Measurements from ENCODE around the gene SGMS2. TPM values are rescaled to one million over a fixed set of nuclear protein-coding genes. Genes with fewer than 3 reads are reported as not detected.

The SGMS2 gene
- polyA plus RNA-seq (2013, experiment 1 of 2): 12.5 TPM
- 12.4 TPM for polyA plus RNA-seq (2013, experiment 2 of 2)

- under 1% methylated on average over 64 of the region's 65 CpGs for WGBS
- H2AK5ac ChIP-seq (ENCODE audit: low read length, severe bottlenecking): no peak within 1 kb of the TSS
- no peaks in the 10 kb centered on the region for H3K36me3 ChIP-seq (ENCODE audit: control insufficient read depth in 1 of 2, insufficient read depth in 2 of 2, low read depth in 1 of 2, low read length in 2 of 2)
- H3K4me2 ChIP-seq (ENCODE audit: low read length, poor library complexity, severe bottlenecking): peak within 1 kb of the TSS; percentile 68
- peak within 1 kb of the TSS in 1 of 2 experiments; percentile 80 for H2BK12ac ChIP-seq (ENCODE audit: low read length in 2 of 2)
- H3K4me3 ChIP-seq (ENCODE audit: insufficient read depth in 1 of 2, low read depth in 1 of 2, low read length in 2 of 2): peak within 1 kb of the TSS; percentile 76 to 93
- H4K91ac ChIP-seq (ENCODE audit: low read length): peak within 1 kb of the TSS; percentile 73
- H3K27me3 ChIP-seq (ENCODE audit: control insufficient read depth in 1 of 2, insufficient read depth in 1 of 2, low read length in 2 of 2): no peaks in the 10 kb centered on the region
- H3K18ac ChIP-seq (ENCODE audit: low read depth in 1 of 2, low read length in 2 of 2): peak within 1 kb of the TSS; percentile 71
- peak within 1 kb of the TSS; percentile 49 to 53 for H3K4ac ChIP-seq (ENCODE audit: low read depth in 1 of 2, low read length in 2 of 2)
- peak within 1 kb of the TSS; percentile 96 for H2BK15ac ChIP-seq (ENCODE audit: low read depth, poor library complexity, severe bottlenecking)
- H3K4me1 ChIP-seq (ENCODE audit: control insufficient read depth, insufficient read depth, low read depth, low read length): no peaks in the 10 kb centered on the region
- H3K9me3 ChIP-seq (ENCODE audit: control insufficient read depth, low read length): no peaks in the 10 kb centered on the region
- peaks cover 6% of the 10 kb centered on the region for H3K79me1 ChIP-seq (replicated peaks; ENCODE audit: low read length, poor library complexity, severe bottlenecking)
- H2BK5ac ChIP-seq (ENCODE audit: low read depth, low read length, poor library complexity, severe bottlenecking): peak within 1 kb of the TSS; percentile 54
- peak within 1 kb of the TSS; percentile 92 for H3K27ac ChIP-seq (ENCODE audit: low read length, poor library complexity, severe bottlenecking)
- H3K23ac ChIP-seq (ENCODE audit: low read length in 2 of 2): peak within 1 kb of the TSS in 1 of 2 experiments; percentile 63
- peak within 1 kb of the TSS; percentile 89 for H4K8ac ChIP-seq (ENCODE audit: low read length)
- no peak within 1 kb of the TSS for H3K14ac ChIP-seq (ENCODE audit: low read length in 2 of 2)
- peak; percentile 91 for DNase-seq
- H3K9ac ChIP-seq (ENCODE audit: low read length): peak within 1 kb of the TSS; percentile 97
- H2AFZ ChIP-seq (ENCODE audit: low read depth, low read length): peak within 1 kb of the TSS; percentile 84
- H2BK120ac ChIP-seq (ENCODE audit: low read depth, low read length): peak within 1 kb of the TSS; percentile 45
Observed at GRCh38 chr4:107824350-107825071, at the start of gene SGMS2. Gene SGMS2, plus strand, starts transcription at chr4:107824932. Its CDS starts 70,622 bp downstream, at chr4:107895554.

GRCh38 chr4:107777890-107778289 is 46.8 kb upstream of the SGMS2 start:
- H3K4me3 ChIP-seq (ENCODE audit: insufficient read depth in 1 of 2, low read depth in 1 of 2, low read length in 2 of 2): no peak overlapping the region
- no peaks in the 10 kb centered on the region for H3K4me1 ChIP-seq (ENCODE audit: control insufficient read depth, insufficient read depth, low read depth, low read length)
- H4K91ac ChIP-seq (ENCODE audit: low read length): no peak overlapping the region
- no peak overlapping the region for H3K18ac ChIP-seq (ENCODE audit: low read depth in 1 of 2, low read length in 2 of 2)
- DNase-seq: no peak
- H3K9ac ChIP-seq (ENCODE audit: low read length): no peak overlapping the region
- no peak overlapping the region for H2BK12ac ChIP-seq (ENCODE audit: low read length in 2 of 2)
- H3K14ac ChIP-seq (ENCODE audit: low read length in 2 of 2): no peak overlapping the region
- no peak overlapping the region for H2BK5ac ChIP-seq (ENCODE audit: low read depth, low read length, poor library complexity, severe bottlenecking)
- no peak overlapping the region for H3K23ac ChIP-seq (ENCODE audit: low read length in 2 of 2)
- H4K8ac ChIP-seq (ENCODE audit: low read length): no peak overlapping the region
- H3K79me1 ChIP-seq (replicated peaks; ENCODE audit: low read length, poor library complexity, severe bottlenecking): no peaks in the 10 kb centered on the region
- H2AFZ ChIP-seq (ENCODE audit: low read depth, low read length): no peak overlapping the region
- H2BK120ac ChIP-seq (ENCODE audit: low read depth, low read length): no peak overlapping the region
- no peaks in the 10 kb centered on the region for H3K27me3 ChIP-seq (ENCODE audit: control insufficient read depth in 1 of 2, insufficient read depth in 1 of 2, low read length in 2 of 2)
- H3K27ac ChIP-seq (ENCODE audit: low read length, poor library complexity, severe bottlenecking): no peak overlapping the region
- H2BK15ac ChIP-seq (ENCODE audit: low read depth, poor library complexity, severe bottlenecking): no peak overlapping the region
- no peak overlapping the region for H3K4ac ChIP-seq (ENCODE audit: low read depth in 1 of 2, low read length in 2 of 2)
- H2AK5ac ChIP-seq (ENCODE audit: low read length, severe bottlenecking): no peak overlapping the region
- no peaks in the 10 kb centered on the region for H3K9me3 ChIP-seq (ENCODE audit: control insufficient read depth, low read length)
- H3K36me3 ChIP-seq (ENCODE audit: control insufficient read depth in 1 of 2, insufficient read depth in 2 of 2, low read depth in 1 of 2, low read length in 2 of 2): no peaks in the 10 kb centered on the region
- no peak overlapping the region for H3K4me2 ChIP-seq (ENCODE audit: low read length, poor library complexity, severe bottlenecking)

GRCh38 chr4:107778784-107779530 is 45.8 kb upstream of the SGMS2 start:
- Histone ChIP-seq H3K4me2 (ENCODE audit: low read length, poor library complexity, severe bottlenecking) (no peak overlapping the region), H2BK12ac (ENCODE audit: low read length in 2 of 2) (no peak overlapping the region), H4K91ac (ENCODE audit: low read length) (no peak overlapping the region)

GRCh38 chr4:107780665-107781064 is 44.1 kb upstream of the SGMS2 start:
- DNase-seq: no peak
- H4K8ac ChIP-seq (ENCODE audit: low read length): no peak overlapping the region
- no peak overlapping the region for H2BK15ac ChIP-seq (ENCODE audit: low read depth, poor library complexity, severe bottlenecking)
- H3K4me2 ChIP-seq (ENCODE audit: low read length, poor library complexity, severe bottlenecking): no peak overlapping the region
- no peak overlapping the region for H2BK12ac ChIP-seq (ENCODE audit: low read length in 2 of 2)
- no peaks in the 10 kb centered on the region for H3K79me1 ChIP-seq (replicated peaks; ENCODE audit: low read length, poor library complexity, severe bottlenecking)
- H2BK120ac ChIP-seq (ENCODE audit: low read depth, low read length): no peak overlapping the region
- H2AK5ac ChIP-seq (ENCODE audit: low read length, severe bottlenecking): no peak overlapping the region
- H3K27ac ChIP-seq (ENCODE audit: low read length, poor library complexity, severe bottlenecking): no peak overlapping the region
- no peaks in the 10 kb centered on the region for H3K9me3 ChIP-seq (ENCODE audit: control insufficient read depth, low read length)
- H3K23ac ChIP-seq (ENCODE audit: low read length in 2 of 2): no peak overlapping the region
- H3K18ac ChIP-seq (ENCODE audit: low read depth in 1 of 2, low read length in 2 of 2): no peak overlapping the region
- H2BK5ac ChIP-seq (ENCODE audit: low read depth, low read length, poor library complexity, severe bottlenecking): no peak overlapping the region
- H2AFZ ChIP-seq (ENCODE audit: low read depth, low read length): no peak overlapping the region
- H3K4me1 ChIP-seq (ENCODE audit: control insufficient read depth, insufficient read depth, low read depth, low read length): no peaks in the 10 kb centered on the region
- H3K9ac ChIP-seq (ENCODE audit: low read length): no peak overlapping the region
- H3K36me3 ChIP-seq (ENCODE audit: control insufficient read depth in 1 of 2, insufficient read depth in 2 of 2, low read depth in 1 of 2, low read length in 2 of 2): no peaks in the 10 kb centered on the region
- H3K27me3 ChIP-seq (ENCODE audit: control insufficient read depth in 1 of 2, insufficient read depth in 1 of 2, low read length in 2 of 2): no peaks in the 10 kb centered on the region
- H4K91ac ChIP-seq (ENCODE audit: low read length): no peak overlapping the region
- no peak overlapping the region for H3K14ac ChIP-seq (ENCODE audit: low read length in 2 of 2)
- H3K4ac ChIP-seq (ENCODE audit: low read depth in 1 of 2, low read length in 2 of 2): no peak overlapping the region
- 100% methylated on average over 2 of the region's 2 CpGs for WGBS
- no peak overlapping the region for H3K4me3 ChIP-seq (ENCODE audit: insufficient read depth in 1 of 2, low read depth in 1 of 2, low read length in 2 of 2)

More at GRCh38 chr4:107778784-107779530, 45.8 kb upstream of the SGMS2 start:
- H2AK5ac ChIP-seq (ENCODE audit: low read length, severe bottlenecking): no peak overlapping the region
- no peak overlapping the region for H3K23ac ChIP-seq (ENCODE audit: low read length in 2 of 2)
- H3K14ac ChIP-seq (ENCODE audit: low read length in 2 of 2): no peak overlapping the region
- H2BK15ac ChIP-seq (ENCODE audit: low read depth, poor library complexity, severe bottlenecking): no peak overlapping the region
- no CpG with 5 or more reads among the region's 2 CpGs for WGBS
- DNase-seq: no peak
- no peak overlapping the region for H2AFZ ChIP-seq (ENCODE audit: low read depth, low read length)
- no peak overlapping the region for H4K8ac ChIP-seq (ENCODE audit: low read length)
- H3K79me1 ChIP-seq (replicated peaks; ENCODE audit: low read length, poor library complexity, severe bottlenecking): no peaks in the 10 kb centered on the region
- H3K9ac ChIP-seq (ENCODE audit: low read length): no peak overlapping the region
- no peaks in the 10 kb centered on the region for H3K4me1 ChIP-seq (ENCODE audit: control insufficient read depth, insufficient read depth, low read depth, low read length)
- no peak overlapping the region for H2BK120ac ChIP-seq (ENCODE audit: low read depth, low read length)
- H2BK5ac ChIP-seq (ENCODE audit: low read depth, low read length, poor library complexity, severe bottlenecking): no peak overlapping the region
- H3K9me3 ChIP-seq (ENCODE audit: control insufficient read depth, low read length): no peaks in the 10 kb centered on the region
- H3K36me3 ChIP-seq (ENCODE audit: control insufficient read depth in 1 of 2, insufficient read depth in 2 of 2, low read depth in 1 of 2, low read length in 2 of 2): no peaks in the 10 kb centered on the region
- H3K27me3 ChIP-seq (ENCODE audit: control insufficient read depth in 1 of 2, insufficient read depth in 1 of 2, low read length in 2 of 2): no peaks in the 10 kb centered on the region
- H3K18ac ChIP-seq (ENCODE audit: low read depth in 1 of 2, low read length in 2 of 2): no peak overlapping the region
- no peak overlapping the region for H3K4me3 ChIP-seq (ENCODE audit: insufficient read depth in 1 of 2, low read depth in 1 of 2, low read length in 2 of 2)
- H3K4ac ChIP-seq (ENCODE audit: low read depth in 1 of 2, low read length in 2 of 2): no peak overlapping the region
- H3K27ac ChIP-seq (ENCODE audit: low read length, poor library complexity, severe bottlenecking): no peak overlapping the region
